Ishikawa (cell line): ENCODE measurements around the gene TSPAN4.

Source experiments
- EGR1 ChIP-seq: IDR thresholded peaks from 2 replicates; pipeline ENCODE4 v1.6.1; 2012
- RAD21 ChIP-seq: IDR thresholded peaks from 2 replicates; pipeline ENCODE4 v1.6.1; 2012; ENCODE audit warnings: low read depth
- TAF1 ChIP-seq: IDR thresholded peaks from 2 replicates; pipeline ENCODE4 v1.6.1; 2012; ENCODE audit warnings: low read depth, mild to moderate bottlenecking
- TF ChIP-seq, protein P1 (sequence below): IDR thresholded peaks from 2 replicates; pipeline ENCODE4 v1.6.1; 2012; ENCODE audit warnings: low read depth, mild to moderate bottlenecking

DNA sequence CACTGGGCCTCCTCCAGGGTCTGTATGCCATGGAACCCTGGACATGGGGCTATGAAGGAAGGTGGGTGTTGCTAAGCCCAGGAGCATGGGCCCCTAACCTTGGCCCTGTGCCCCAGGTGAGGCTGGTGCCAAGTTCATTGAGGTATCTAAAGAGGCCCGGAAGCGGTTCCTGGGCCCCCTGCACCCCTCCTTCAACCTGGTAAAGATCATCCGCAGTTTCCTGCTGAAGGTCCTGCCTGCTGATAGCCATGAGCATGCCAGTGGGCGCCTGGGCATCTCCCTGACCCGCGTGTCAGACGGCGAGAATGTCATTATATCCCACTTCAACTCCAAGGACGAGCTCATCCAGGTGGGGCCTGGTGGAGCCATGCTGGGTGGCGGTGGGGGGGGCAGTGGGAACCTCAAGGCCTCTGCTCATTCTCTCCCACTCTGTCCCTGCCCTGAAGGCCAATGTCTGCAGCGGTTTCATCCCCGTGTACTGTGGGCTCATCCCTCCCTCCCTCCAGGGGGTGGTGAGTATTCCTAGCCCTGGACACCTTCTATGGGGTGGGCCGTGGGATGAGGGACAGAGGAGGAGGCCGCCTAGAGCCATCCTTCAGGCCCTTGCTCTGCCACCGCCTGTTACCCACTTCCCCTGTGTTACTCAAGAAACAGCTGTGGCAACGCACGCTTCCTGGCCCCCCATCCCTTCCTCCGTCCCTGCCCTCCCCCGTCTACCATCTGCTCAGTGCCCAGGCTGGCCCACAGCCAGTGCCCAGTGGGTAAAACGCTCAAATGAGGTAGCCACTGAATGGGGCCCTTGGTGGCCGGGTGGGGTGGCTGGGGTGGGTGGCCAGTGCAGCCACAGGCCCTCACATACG is 20.9 kb upstream of the TSPAN4 start:
- TF ChIP-seq TAF1 = no peak
- TF ChIP-seq RAD21 = no peak
- TF ChIP-seq, protein P1, sequence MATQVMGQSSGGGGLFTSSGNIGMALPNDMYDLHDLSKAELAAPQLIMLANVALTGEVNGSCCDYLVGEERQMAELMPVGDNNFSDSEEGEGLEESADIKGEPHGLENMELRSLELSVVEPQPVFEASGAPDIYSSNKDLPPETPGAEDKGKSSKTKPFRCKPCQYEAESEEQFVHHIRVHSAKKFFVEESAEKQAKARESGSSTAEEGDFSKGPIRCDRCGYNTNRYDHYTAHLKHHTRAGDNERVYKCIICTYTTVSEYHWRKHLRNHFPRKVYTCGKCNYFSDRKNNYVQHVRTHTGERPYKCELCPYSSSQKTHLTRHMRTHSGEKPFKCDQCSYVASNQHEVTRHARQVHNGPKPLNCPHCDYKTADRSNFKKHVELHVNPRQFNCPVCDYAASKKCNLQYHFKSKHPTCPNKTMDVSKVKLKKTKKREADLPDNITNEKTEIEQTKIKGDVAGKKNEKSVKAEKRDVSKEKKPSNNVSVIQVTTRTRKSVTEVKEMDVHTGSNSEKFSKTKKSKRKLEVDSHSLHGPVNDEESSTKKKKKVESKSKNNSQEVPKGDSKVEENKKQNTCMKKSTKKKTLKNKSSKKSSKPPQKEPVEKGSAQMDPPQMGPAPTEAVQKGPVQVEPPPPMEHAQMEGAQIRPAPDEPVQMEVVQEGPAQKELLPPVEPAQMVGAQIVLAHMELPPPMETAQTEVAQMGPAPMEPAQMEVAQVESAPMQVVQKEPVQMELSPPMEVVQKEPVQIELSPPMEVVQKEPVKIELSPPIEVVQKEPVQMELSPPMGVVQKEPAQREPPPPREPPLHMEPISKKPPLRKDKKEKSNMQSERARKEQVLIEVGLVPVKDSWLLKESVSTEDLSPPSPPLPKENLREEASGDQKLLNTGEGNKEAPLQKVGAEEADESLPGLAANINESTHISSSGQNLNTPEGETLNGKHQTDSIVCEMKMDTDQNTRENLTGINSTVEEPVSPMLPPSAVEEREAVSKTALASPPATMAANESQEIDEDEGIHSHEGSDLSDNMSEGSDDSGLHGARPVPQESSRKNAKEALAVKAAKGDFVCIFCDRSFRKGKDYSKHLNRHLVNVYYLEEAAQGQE = no peak
- no peak for TF ChIP-seq EGR1
